ENCODE results near the gene TSC22D4.
"Not testable (repeated sequence)": the region's sequence is repeated elsewhere in the genome, so short reads cannot be mapped to it uniquely, and the experiment has no call there.

TSC22D4 gene

DNA sequence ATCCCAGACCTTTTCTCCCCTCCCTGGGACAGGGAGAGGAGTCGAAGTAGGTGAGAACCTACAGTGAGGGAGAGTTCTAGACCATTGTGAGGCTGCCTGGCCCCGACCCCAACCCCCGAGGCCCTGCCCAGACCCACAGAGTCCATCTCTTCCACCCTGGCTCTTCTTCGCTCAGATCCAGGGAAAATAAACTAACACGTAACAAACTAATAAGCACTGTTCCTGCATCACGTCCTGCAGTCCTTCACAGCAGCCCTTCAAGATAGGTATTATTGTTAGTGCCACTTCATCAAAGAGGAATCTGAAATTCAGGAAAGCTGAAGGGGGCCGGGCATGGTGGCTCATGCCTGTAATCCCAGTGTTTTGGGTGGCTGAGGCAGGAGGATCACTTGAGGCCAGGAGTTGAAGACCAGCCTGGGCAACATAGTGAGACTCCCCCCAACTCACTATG is 14.8 kb downstream of the TSC22D4 start, which contains the start of gene SPACDR:
TSS of gene SPACDR (minus strand) at position 51 of the 451 bp plus-strand sequence. CDS start 235 bp downstream, outside the sequence.
- DNase-seq, result no peak
- H3K36me3 ChIP-seq, result peaks cover 0 to 33% (median 11%) of the 10 kb centered on the region in 3 donors
- TF ChIP-seq, protein P1, sequence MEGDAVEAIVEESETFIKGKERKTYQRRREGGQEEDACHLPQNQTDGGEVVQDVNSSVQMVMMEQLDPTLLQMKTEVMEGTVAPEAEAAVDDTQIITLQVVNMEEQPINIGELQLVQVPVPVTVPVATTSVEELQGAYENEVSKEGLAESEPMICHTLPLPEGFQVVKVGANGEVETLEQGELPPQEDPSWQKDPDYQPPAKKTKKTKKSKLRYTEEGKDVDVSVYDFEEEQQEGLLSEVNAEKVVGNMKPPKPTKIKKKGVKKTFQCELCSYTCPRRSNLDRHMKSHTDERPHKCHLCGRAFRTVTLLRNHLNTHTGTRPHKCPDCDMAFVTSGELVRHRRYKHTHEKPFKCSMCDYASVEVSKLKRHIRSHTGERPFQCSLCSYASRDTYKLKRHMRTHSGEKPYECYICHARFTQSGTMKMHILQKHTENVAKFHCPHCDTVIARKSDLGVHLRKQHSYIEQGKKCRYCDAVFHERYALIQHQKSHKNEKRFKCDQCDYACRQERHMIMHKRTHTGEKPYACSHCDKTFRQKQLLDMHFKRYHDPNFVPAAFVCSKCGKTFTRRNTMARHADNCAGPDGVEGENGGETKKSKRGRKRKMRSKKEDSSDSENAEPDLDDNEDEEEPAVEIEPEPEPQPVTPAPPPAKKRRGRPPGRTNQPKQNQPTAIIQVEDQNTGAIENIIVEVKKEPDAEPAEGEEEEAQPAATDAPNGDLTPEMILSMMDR (IDR thresholded peaks at IDR 0.05), result no peak

DNA sequence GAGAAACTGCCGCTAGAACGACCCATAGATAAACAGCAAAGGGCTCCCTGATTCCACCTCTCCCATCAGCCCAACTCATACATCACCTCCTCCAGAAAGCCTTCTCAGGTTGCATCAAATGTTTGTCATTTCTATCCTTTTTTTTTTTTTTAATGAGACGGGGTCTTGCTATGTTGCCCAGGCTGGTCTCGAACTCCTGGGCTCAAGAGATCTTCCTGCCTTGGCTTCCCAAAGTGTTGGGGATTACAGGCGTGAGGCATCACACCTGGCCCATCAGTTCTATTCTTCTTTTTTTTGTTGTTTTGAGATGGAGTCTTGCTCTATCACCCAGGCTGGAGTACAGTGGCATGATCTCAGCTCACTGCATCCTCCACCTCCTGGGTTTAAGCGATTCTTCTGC is 22.0 kb downstream of the TSC22D4 start:
- TF ChIP-seq, protein P1 (IDR thresholded peaks at IDR 0.05), result no peak
- intact Hi-C loops (cut with DNase I; ENCODE audit: low total_unique reads), result no loop called here
- DNase-seq, result no peak
- no peaks in the 10 kb centered on the region for H3K9me3 ChIP-seq
- peaks cover 0 to 13% (median 7%) of the 10 kb centered on the region in 3 donors for H3K36me3 ChIP-seq
- H3K4me1 ChIP-seq, result no peaks in the 10 kb centered on the region
- no peak overlapping the region for H3K27ac ChIP-seq
- H3K27me3 ChIP-seq, result no peaks in the 10 kb centered on the region
- H3K4me3 ChIP-seq, result no peak overlapping the region

More for the DNA sequence above, 14.8 kb downstream of the TSC22D4 start, which contains the start of gene SPACDR:
- peaks cover 0 to 31% (median 17%) of the 10 kb centered on the region in 4 donors for H3K4me1 ChIP-seq
- intact Hi-C loops (cut with DNase I; ENCODE audit: low total_unique reads), result loop anchor here (10.0 kb wide), 2 partner anchors 261 to 401 kb away; partner anchors contain the start of genes EPO and TRIP6
- H3K27me3 ChIP-seq, result no peaks in the 10 kb centered on the region
- H3K27ac ChIP-seq, result no peak within 1 kb of the TSS
- no peak within 1 kb of the TSS for H3K4me3 ChIP-seq
- H3K9me3 ChIP-seq, result no peaks in the 10 kb centered on the region

DNA sequence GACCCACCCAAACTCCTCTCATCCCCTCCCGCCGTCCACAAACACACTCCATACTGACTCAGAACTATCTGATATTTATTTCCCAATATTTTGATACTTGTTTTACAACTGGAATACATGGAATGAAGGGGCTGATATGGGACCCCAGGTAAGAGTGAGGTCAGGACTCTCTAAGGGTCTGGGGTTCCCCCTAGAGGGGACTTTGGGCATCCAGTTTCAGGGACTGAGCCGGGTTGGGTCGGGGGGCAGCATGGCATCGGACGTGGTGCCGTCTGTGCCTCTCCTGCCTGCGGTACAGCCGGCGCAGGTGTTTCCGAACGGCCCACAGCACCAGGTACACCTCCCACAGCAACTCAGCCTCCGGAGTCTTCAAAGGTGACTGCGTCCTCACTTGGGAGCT is 22.5 kb downstream of the TSC22D4 start:
- H3K36me3 ChIP-seq, result peaks cover 0 to 13% (median 7%) of the 10 kb centered on the region in 3 donors
- no peaks in the 10 kb centered on the region for H3K9me3 ChIP-seq
- no peaks in the 10 kb centered on the region for H3K4me1 ChIP-seq
- intact Hi-C loops (cut with DNase I; ENCODE audit: low total_unique reads), result no loop called here
- H3K27ac ChIP-seq, result no peak overlapping the region
- no peak for DNase-seq
- TF ChIP-seq, protein P1 (IDR thresholded peaks at IDR 0.05), result no peak
- no peaks in the 10 kb centered on the region for H3K27me3 ChIP-seq
- no peak overlapping the region for H3K4me3 ChIP-seq

DNA sequence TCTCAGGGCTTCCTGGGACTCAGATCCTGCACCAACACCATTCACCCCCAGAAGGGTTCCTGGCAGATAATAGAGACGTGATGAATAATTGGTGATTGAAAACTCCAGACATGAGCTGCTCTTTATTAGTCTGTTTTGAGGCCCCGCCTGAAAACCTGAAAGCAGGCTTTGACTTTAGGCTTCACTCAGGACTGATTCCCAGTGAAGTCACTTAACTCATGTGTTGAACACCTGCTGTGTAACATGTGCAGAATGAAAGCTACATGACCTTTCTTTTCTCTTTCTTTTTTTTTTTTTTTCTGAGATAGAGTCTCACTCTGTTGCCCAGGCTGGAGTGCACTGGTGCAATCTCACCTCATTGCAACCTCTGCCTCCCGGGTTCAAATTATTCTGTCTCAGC is 23.8 kb downstream of the TSC22D4 start:
- no peak for DNase-seq
- peaks cover 0 to 5% (median 0%) of the 10 kb centered on the region in 3 donors for H3K36me3 ChIP-seq
- H3K4me3 ChIP-seq, result no peak overlapping the region
- TF ChIP-seq, protein P1 (IDR thresholded peaks at IDR 0.05), result no peak
- H3K4me1 ChIP-seq, result peaks cover 0 to 8% (median 6%) of the 10 kb centered on the region in 4 donors
- no peaks in the 10 kb centered on the region for H3K9me3 ChIP-seq
- intact Hi-C loops (cut with DNase I; ENCODE audit: low total_unique reads), result no loop called here
- no peaks in the 10 kb centered on the region for H3K27me3 ChIP-seq
- no peak overlapping the region for H3K27ac ChIP-seq

DNA sequence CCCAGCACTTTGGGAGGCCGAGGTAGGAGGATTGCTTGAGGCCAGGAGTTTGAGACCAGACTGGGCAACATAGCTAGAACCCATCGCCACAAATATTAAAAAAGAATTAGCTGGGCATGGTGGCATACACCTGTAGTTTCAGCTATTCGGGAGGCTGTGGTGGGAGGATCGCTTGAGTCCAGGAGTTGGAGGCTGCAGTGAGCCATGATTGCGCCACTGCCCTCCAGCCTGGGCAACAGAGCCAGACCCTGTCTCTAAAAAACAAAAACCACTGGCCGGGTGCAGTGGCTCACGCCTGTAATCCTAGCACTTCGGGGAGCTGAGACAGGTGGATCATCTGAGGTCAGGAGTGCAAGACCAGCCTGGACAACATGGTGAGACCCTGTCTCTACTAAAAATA is 25.2 kb downstream of the TSC22D4 start:
- H3K9me3 ChIP-seq; H3K36me3 ChIP-seq; H3K27ac ChIP-seq; DNase-seq; H3K27me3 ChIP-seq; intact Hi-C loops (cut with DNase I; ENCODE audit: low total_unique reads); H3K4me3 ChIP-seq: not testable (repeated sequence)
- peaks cover 0 to 12% (median 7%) of the 10 kb centered on the region in 4 donors for H3K4me1 ChIP-seq

DNA sequence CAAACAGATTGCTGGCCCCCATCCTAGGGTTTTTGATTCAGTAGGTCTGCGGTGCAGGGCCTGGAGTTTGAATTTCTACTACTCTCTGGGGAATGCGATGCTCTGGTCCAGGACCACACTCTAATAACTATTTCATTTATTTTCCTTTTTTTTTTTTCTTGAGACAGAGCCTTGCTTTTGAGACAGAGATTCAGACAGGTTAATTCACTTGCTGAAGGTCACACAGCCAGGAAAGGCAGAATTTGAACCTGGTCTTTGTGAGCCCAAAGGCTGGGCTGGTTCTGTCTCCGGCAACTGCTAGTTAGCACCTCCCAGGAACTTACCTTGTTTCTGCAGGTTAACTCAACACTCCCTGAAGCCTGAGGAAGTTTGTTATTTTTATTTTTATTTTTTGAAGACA is 26.5 kb downstream of the TSC22D4 start:
- DNase-seq, result no peak
- TF ChIP-seq, protein P1 (IDR thresholded peaks at IDR 0.05), result no peak
- Histone ChIP-seq H3K4me1 (peaks cover 0 to 12% (median 7%) of the 10 kb centered on the region in 4 donors), H3K36me3 (peaks cover 0 to 5% (median 0%) of the 10 kb centered on the region in 3 donors), H3K9me3 (no peaks in the 10 kb centered on the region), H3K27ac (no peak overlapping the region), H3K4me3 (no peak overlapping the region), H3K27me3 (no peaks in the 10 kb centered on the region)
- intact Hi-C loops (cut with DNase I; ENCODE audit: low total_unique reads), result no loop called here
